Gastroesophageal sphincter (tissue), 3 donors: Measurements from ENCODE around the gene ASIC2.

Experiments
- CTCF ChIP-seq, 4 experiments: fragments of 200-600 bp in 2 of 4; fragments of 450-650 bp in 2 of 4; sonication (generic) in 1 of 4; IDR thresholded peaks; one replicate each; pipeline ENCODE4 v1.5.1; 2017 to 2019; ENCODE audit warnings: antibody characterized with exemption in 4 of 4, mild to moderate bottlenecking in 2 of 4, moderate library complexity in 2 of 4
- EP300 ChIP-seq: sonication (generic); formaldehyde crosslinking; IDR thresholded peaks from one replicate; pipeline ENCODE4 v1.6.1; 2017; ENCODE audit warnings: antibody characterized with exemption, mild to moderate bottlenecking
- POLR2A ChIP-seq, 2 donors: fragments of 450-650 bp; IDR thresholded peaks; one replicate each; pipeline ENCODE4 v1.6.1; 2017; ENCODE audit warnings: antibody characterized with exemption in 2 of 2, mild to moderate bottlenecking in 2 of 2, moderate library complexity in 1 of 2
- POLR2AphosphoS5 ChIP-seq: sonication (generic); formaldehyde crosslinking; IDR thresholded peaks from one replicate; pipeline ENCODE4 v1.6.1; 2017; ENCODE audit warnings: antibody characterized with exemption

GRCh38 chr17:33105911-33106310, 187.2 kb downstream of the ASIC2 start:
- no peak for TF ChIP-seq CTCF (IDR thresholded peaks at IDR 0.05)
- TF ChIP-seq EP300, result no peak
- TF ChIP-seq POLR2A (IDR thresholded peaks at IDR 0.05), result no peak
- no peak for TF ChIP-seq POLR2AphosphoS5
